Measurements from ENCODE around the gene MGAT4D. TPM values are rescaled to one million over a fixed set of nuclear protein-coding genes. Genes with fewer than 3 reads are reported as not detected.

MGAT4D gene
- polyA plus RNA-seq, 1 donor (not counting 4 experiments of a cell fraction or from before 2014, with no cell fraction given): not detected

DNA sequence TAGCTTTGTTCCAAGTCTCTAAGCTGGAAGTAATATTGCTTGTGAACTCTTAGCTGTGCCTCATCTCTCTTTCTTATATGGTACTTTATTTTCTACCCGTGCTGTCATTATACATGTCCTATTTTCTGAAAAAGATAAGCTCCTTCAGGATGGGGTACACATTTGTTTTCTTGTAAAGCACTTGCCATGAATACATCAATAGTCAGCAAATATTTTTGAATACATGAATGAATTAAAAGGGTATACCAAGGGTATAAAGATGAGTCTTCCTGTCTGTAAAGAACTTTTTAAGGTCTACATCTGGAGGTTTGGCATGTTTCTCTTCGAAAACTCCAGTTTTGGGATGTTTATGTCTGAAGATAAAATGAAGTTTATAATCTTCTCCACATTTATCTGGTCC is 98.0 kb downstream of the MGAT4D start:
- no peaks in the 10 kb centered on the region for H3K4me1 ChIP-seq (ENCODE audit: control insufficient read depth, extremely low read depth, insufficient read depth, low read length)
- H3K36me3 ChIP-seq (ENCODE audit: control insufficient read depth in 2 of 2, extremely low read depth in 1 of 2, insufficient read depth in 2 of 2, low read length in 2 of 2): no peaks in the 10 kb centered on the region
- no peaks in the 10 kb centered on the region for H4K20me1 ChIP-seq (ENCODE audit: control insufficient read depth, extremely low read depth, insufficient read depth, low read length)
- TF ChIP-seq, protein P1, sequence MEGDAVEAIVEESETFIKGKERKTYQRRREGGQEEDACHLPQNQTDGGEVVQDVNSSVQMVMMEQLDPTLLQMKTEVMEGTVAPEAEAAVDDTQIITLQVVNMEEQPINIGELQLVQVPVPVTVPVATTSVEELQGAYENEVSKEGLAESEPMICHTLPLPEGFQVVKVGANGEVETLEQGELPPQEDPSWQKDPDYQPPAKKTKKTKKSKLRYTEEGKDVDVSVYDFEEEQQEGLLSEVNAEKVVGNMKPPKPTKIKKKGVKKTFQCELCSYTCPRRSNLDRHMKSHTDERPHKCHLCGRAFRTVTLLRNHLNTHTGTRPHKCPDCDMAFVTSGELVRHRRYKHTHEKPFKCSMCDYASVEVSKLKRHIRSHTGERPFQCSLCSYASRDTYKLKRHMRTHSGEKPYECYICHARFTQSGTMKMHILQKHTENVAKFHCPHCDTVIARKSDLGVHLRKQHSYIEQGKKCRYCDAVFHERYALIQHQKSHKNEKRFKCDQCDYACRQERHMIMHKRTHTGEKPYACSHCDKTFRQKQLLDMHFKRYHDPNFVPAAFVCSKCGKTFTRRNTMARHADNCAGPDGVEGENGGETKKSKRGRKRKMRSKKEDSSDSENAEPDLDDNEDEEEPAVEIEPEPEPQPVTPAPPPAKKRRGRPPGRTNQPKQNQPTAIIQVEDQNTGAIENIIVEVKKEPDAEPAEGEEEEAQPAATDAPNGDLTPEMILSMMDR (optimal IDR thresholded peaks at IDR 0.05 in 1 of 3, IDR thresholded peaks at IDR 0.05 in 1 of 3, conservative IDR thresholded peaks at IDR 0.05 in 1 of 3; ENCODE audit: extremely low read depth in 1 of 3, insufficient read depth in 2 of 3, low read length in 3 of 3): no peak
- TF ChIP-seq EZH2 (IDR thresholded peaks at IDR 0.05; ENCODE audit: low read length): no peak
- H3K4me3 ChIP-seq (ENCODE audit: control insufficient read depth in 2 of 3, extremely low read depth in 1 of 3, insufficient read depth in 2 of 3, low read depth in 1 of 3, low read length in 3 of 3): no peak overlapping the region
- no peak for DNase-seq (ENCODE audit: low read depth, low spot score)
- no peaks in the 10 kb centered on the region for H3K9me3 ChIP-seq (ENCODE audit: control insufficient read depth, low read depth, low read length)
- H3K9me1 ChIP-seq (ENCODE audit: control insufficient read depth, extremely low read depth, insufficient read depth, low read length): no peaks in the 10 kb centered on the region
- H3K27ac ChIP-seq (ENCODE audit: control insufficient read depth, insufficient read depth, low read length): no peak overlapping the region
- dilution Hi-C loops (cut with MboI; ENCODE audit: extremely low pct_ligation_motif_present, low sequenced_read_pairs): no loop called here
- FAIRE-seq: no peak
- H3K9ac ChIP-seq (ENCODE audit: control insufficient read depth, extremely low read depth, insufficient read depth, low read length): no peak overlapping the region
- H3K27me3 ChIP-seq (ENCODE audit: control insufficient read depth, extremely low read depth, insufficient read depth, low read length): no peaks in the 10 kb centered on the region
- H3K4me2 ChIP-seq (ENCODE audit: control insufficient read depth, extremely low read depth, insufficient read depth, low read depth, low read length): no peak overlapping the region
- H2AFZ ChIP-seq (ENCODE audit: control insufficient read depth, low read length): no peak overlapping the region
- H3K79me2 ChIP-seq (ENCODE audit: control insufficient read depth, insufficient read depth, low read length): no peaks in the 10 kb centered on the region

DNA sequence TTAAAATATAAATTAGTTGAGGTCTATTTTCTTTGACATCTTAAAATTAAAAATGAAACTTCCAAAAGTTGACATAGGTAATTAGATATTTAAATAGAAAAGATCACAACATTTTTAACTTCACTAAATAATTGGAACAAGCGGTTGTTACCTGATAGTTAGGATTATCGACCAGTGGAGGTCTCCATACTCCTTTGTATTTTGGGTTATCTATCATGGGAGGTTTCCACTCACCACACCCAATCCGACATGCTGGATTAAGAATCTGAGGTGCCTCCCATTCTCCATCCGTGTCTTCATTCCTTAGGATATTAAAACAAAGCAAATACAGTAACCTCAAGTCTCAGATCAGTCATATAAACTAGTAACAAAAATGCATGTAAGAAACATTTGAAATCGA is 102.4 kb downstream of the MGAT4D start:
- dilution Hi-C loops (cut with MboI; ENCODE audit: extremely low pct_ligation_motif_present, low sequenced_read_pairs): no loop called here
- H3K9me3 ChIP-seq (ENCODE audit: control insufficient read depth, low read depth, low read length): no peaks in the 10 kb centered on the region
- FAIRE-seq: no peak

More for the DNA sequence above, 102.4 kb downstream of the MGAT4D start:
- Histone ChIP-seq H4K20me1 (ENCODE audit: control insufficient read depth, extremely low read depth, insufficient read depth, low read length) (no peaks in the 10 kb centered on the region), H3K9me1 (ENCODE audit: control insufficient read depth, extremely low read depth, insufficient read depth, low read length) (no peaks in the 10 kb centered on the region), H3K4me2 (ENCODE audit: control insufficient read depth, extremely low read depth, insufficient read depth, low read depth, low read length) (no peak overlapping the region), H3K36me3 (ENCODE audit: control insufficient read depth in 2 of 2, extremely low read depth in 1 of 2, insufficient read depth in 2 of 2, low read length in 2 of 2) (no peaks in the 10 kb centered on the region), H3K4me3 (ENCODE audit: control insufficient read depth in 2 of 3, extremely low read depth in 1 of 3, insufficient read depth in 2 of 3, low read depth in 1 of 3, low read length in 3 of 3) (no peak overlapping the region), H3K79me2 (ENCODE audit: control insufficient read depth, insufficient read depth, low read length) (no peaks in the 10 kb centered on the region), H3K9ac (ENCODE audit: control insufficient read depth, extremely low read depth, insufficient read depth, low read length) (no peak overlapping the region), H2AFZ (ENCODE audit: control insufficient read depth, low read length) (no peak overlapping the region), H3K27me3 (ENCODE audit: control insufficient read depth, extremely low read depth, insufficient read depth, low read length) (no peaks in the 10 kb centered on the region), H3K4me1 (ENCODE audit: control insufficient read depth, extremely low read depth, insufficient read depth, low read length) (no peaks in the 10 kb centered on the region), H3K27ac (ENCODE audit: control insufficient read depth, insufficient read depth, low read length) (no peak overlapping the region)
- no peak for DNase-seq (ENCODE audit: low read depth, low spot score)
- TF ChIP-seq EZH2 (IDR thresholded peaks at IDR 0.05; ENCODE audit: low read length): no peak
- TF ChIP-seq, protein P1 (optimal IDR thresholded peaks at IDR 0.05 in 1 of 3, IDR thresholded peaks at IDR 0.05 in 1 of 3, conservative IDR thresholded peaks at IDR 0.05 in 1 of 3; ENCODE audit: extremely low read depth in 1 of 3, insufficient read depth in 2 of 3, low read length in 3 of 3): no peak

Other genes with a start within 250 kb of the MGAT4D start
- 47.2 to 92.1 TPM (median 49.9 TPM) in 3 replicates for gene SCOC, start 124.6 kb downstream of the MGAT4D start, polyA plus RNA-seq
- gene CLGN, start 70.6 kb downstream of the MGAT4D start, polyA plus RNA-seq: not detected in 3 replicates
- 11.8 to 21.9 TPM (median 15.1 TPM) in 3 replicates for gene ELMOD2, start 25.9 kb upstream of the MGAT4D start, polyA plus RNA-seq
- gene UCP1, start 70.7 kb upstream of the MGAT4D start, polyA plus RNA-seq: not detected in 3 replicates

Measured in keratinocyte (primary cell).